Measurements from ENCODE around the gene TULP4.

The TULP4 gene

DNA sequence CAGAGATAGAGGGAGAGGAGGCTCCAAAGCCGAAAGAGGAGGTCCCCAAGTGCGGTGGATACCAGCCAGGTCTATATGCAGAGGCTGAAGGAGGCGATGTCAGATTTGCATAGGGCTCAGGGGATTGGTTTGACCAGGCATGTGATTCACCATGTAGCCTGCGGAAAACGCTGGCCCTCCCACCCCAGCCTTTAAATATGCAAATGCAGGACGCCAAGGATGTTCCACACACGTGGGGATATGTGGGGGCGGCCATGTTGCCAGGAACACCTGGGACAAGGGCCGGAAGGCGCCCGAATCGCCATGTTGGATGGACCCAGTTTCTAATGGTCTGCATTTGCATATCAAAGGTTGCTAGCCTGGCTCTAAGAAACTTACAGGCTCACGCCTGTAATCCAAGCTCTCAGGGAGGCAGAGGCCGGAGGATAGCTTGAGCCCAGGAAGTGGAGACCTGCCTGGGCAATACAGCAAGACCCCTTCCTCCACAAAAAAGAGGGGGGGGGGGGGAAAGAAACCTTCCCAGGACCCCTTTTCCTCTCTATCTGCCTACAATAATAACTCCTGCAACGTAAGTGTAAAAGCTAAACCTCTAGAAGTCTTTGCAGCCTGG, 110.5 kb downstream of the TULP4 start:
- Histone ChIP-seq H3K4me3 (ENCODE audit: low read length, poor library complexity, severe bottlenecking) (no peak overlapping the region), H3K9me3 (ENCODE audit: insufficient read depth, low read depth, low read length) (no peaks in the 10 kb centered on the region), H3K4me2 (ENCODE audit: low read depth, low read length, poor library complexity, severe bottlenecking) (no peak overlapping the region), H3K4me1 (ENCODE audit: insufficient read depth, low read length, poor library complexity, severe bottlenecking) (no peaks in the 10 kb centered on the region), H3K9ac (ENCODE audit: low read depth, low read length, poor library complexity, severe bottlenecking) (no peak overlapping the region), H2AFZ (ENCODE audit: low read length) (no peak overlapping the region), H3K9me2 (replicated peaks; ENCODE audit: low read depth, low read length) (no peaks in the 10 kb centered on the region), H3K27me3 (ENCODE audit: insufficient read depth, low read length, poor library complexity, severe bottlenecking) (no peaks in the 10 kb centered on the region), H3F3A (ENCODE audit: low read depth) (no peaks in the 10 kb centered on the region), H4K20me1 (ENCODE audit: insufficient read depth, low read length, poor library complexity, severe bottlenecking) (no peaks in the 10 kb centered on the region), H3K79me2 (ENCODE audit: insufficient read depth, low read length) (no peaks in the 10 kb centered on the region), H3K36me3 (ENCODE audit: insufficient read depth, low read length) (no peaks in the 10 kb centered on the region)
- no peak for TF ChIP-seq EZH2phosphoT487 (IDR thresholded peaks at IDR 0.05; ENCODE audit: borderline replicate concordance)
- TF ChIP-seq, protein P1, sequence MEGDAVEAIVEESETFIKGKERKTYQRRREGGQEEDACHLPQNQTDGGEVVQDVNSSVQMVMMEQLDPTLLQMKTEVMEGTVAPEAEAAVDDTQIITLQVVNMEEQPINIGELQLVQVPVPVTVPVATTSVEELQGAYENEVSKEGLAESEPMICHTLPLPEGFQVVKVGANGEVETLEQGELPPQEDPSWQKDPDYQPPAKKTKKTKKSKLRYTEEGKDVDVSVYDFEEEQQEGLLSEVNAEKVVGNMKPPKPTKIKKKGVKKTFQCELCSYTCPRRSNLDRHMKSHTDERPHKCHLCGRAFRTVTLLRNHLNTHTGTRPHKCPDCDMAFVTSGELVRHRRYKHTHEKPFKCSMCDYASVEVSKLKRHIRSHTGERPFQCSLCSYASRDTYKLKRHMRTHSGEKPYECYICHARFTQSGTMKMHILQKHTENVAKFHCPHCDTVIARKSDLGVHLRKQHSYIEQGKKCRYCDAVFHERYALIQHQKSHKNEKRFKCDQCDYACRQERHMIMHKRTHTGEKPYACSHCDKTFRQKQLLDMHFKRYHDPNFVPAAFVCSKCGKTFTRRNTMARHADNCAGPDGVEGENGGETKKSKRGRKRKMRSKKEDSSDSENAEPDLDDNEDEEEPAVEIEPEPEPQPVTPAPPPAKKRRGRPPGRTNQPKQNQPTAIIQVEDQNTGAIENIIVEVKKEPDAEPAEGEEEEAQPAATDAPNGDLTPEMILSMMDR (conservative IDR thresholded peaks at IDR 0.05; ENCODE audit: low read length), result no peak

DNA sequence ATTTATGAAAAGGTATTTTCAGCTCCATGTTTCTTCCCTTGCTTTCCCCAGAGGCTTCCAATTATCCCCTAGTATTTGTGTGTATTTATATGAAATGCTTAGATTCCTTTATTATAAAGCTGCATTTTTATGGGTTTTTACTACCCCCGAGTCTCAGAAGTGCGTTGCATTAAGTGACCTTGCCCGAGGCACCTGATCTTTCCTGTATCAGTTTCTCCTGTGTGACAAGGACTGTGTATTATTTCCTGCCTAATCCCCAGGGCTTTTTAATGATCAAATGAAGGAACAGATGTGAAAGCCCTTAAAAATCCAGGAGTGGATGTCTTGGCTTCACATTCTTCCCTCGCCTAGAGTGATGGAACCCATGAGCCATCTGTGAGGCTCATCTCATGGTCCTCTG, 118.8 kb downstream of the TULP4 start:
- no peaks in the 10 kb centered on the region for H3K4me1 ChIP-seq (ENCODE audit: insufficient read depth, low read length, poor library complexity, severe bottlenecking)
- no peak overlapping the region for H3K9ac ChIP-seq (ENCODE audit: low read depth, low read length, poor library complexity, severe bottlenecking)
- H3K9me3 ChIP-seq (ENCODE audit: insufficient read depth, low read depth, low read length), result no peaks in the 10 kb centered on the region
- H2AFZ ChIP-seq (ENCODE audit: low read length), result no peak overlapping the region
- no peaks in the 10 kb centered on the region for H3K36me3 ChIP-seq (ENCODE audit: insufficient read depth, low read length)
- TF ChIP-seq EZH2phosphoT487 (IDR thresholded peaks at IDR 0.05; ENCODE audit: borderline replicate concordance), result no peak
- TF ChIP-seq, protein P1 (conservative IDR thresholded peaks at IDR 0.05; ENCODE audit: low read length), result no peak
- no peaks in the 10 kb centered on the region for H4K20me1 ChIP-seq (ENCODE audit: insufficient read depth, low read length, poor library complexity, severe bottlenecking)
- H3K9me2 ChIP-seq (replicated peaks; ENCODE audit: low read depth, low read length), result no peaks in the 10 kb centered on the region
- no peak overlapping the region for H3K4me2 ChIP-seq (ENCODE audit: low read depth, low read length, poor library complexity, severe bottlenecking)
- no peaks in the 10 kb centered on the region for H3K27me3 ChIP-seq (ENCODE audit: insufficient read depth, low read length, poor library complexity, severe bottlenecking)
- H3F3A ChIP-seq (ENCODE audit: low read depth), result no peaks in the 10 kb centered on the region
- H3K79me2 ChIP-seq (ENCODE audit: insufficient read depth, low read length), result no peaks in the 10 kb centered on the region
- H3K4me3 ChIP-seq (ENCODE audit: low read length, poor library complexity, severe bottlenecking), result no peak overlapping the region

DNA sequence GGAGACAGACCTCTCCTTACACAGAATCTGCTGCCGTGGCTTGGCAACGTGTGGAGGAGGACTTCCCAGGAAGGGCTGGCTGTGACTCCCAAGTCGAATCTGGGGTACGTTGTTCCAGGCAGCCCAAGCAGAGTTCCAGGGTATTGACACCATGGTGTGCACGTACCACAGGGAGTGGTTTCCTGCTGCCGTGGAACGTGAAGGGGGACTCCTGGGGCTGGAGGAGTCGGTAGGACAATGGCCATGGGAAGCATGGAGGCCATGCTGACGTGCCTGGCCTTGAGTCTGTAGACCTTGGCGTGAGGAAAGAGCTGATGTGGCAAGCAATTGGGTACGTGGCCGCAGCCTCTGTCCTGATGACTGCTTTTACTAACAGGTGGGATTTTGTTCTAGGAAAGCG, 119.3 kb downstream of the TULP4 start:
- no peaks in the 10 kb centered on the region for H3K36me3 ChIP-seq (ENCODE audit: insufficient read depth, low read length)
- no peaks in the 10 kb centered on the region for H3K79me2 ChIP-seq (ENCODE audit: insufficient read depth, low read length)
- no peak overlapping the region for H3K9ac ChIP-seq (ENCODE audit: low read depth, low read length, poor library complexity, severe bottlenecking)
- no peaks in the 10 kb centered on the region for H3F3A ChIP-seq (ENCODE audit: low read depth)
- H3K9me3 ChIP-seq (ENCODE audit: insufficient read depth, low read depth, low read length), result no peaks in the 10 kb centered on the region
- no peaks in the 10 kb centered on the region for H3K4me1 ChIP-seq (ENCODE audit: insufficient read depth, low read length, poor library complexity, severe bottlenecking)
- no peaks in the 10 kb centered on the region for H3K9me2 ChIP-seq (replicated peaks; ENCODE audit: low read depth, low read length)
- H2AFZ ChIP-seq (ENCODE audit: low read length), result no peak overlapping the region
- H3K4me3 ChIP-seq (ENCODE audit: low read length, poor library complexity, severe bottlenecking), result no peak overlapping the region
- no peak overlapping the region for H3K4me2 ChIP-seq (ENCODE audit: low read depth, low read length, poor library complexity, severe bottlenecking)
- H4K20me1 ChIP-seq (ENCODE audit: insufficient read depth, low read length, poor library complexity, severe bottlenecking), result no peaks in the 10 kb centered on the region
- no peak for TF ChIP-seq EZH2phosphoT487 (IDR thresholded peaks at IDR 0.05; ENCODE audit: borderline replicate concordance)
- TF ChIP-seq, protein P1 (conservative IDR thresholded peaks at IDR 0.05; ENCODE audit: low read length), result no peak
- no peaks in the 10 kb centered on the region for H3K27me3 ChIP-seq (ENCODE audit: insufficient read depth, low read length, poor library complexity, severe bottlenecking)

Data from Loucy (cell line).